ENCODE results near the gene SYNM.

SYNM gene

DNA sequence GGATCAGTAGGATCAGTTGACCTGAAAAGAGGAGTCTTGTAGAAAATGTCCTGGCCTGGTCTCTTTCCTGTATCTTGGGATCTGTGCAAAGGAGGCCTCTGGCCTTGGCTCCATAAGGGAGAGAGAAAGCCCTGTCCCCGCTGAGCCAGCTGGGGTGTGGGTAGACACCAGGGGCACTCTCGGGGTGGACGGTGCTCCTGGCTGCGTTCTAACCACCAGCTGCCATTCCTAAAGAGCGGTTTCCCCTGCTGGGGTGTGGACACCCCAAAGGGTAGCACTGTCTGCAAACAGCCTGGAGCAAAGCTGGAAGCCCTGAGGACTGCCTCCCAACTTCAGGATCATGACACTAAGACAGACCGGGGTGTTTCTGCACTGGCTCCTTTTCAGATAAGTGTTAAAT is 23.5 kb downstream of the SYNM start:
- no peak for DNase-seq (ENCODE audit: low read depth)
- Histone ChIP-seq H3K36me3 (ENCODE audit: control insufficient read depth, insufficient read depth, low read length, severe bottlenecking) (peaks cover 12% of the 10 kb centered on the region), H3K9me3 (ENCODE audit: control insufficient read depth, low read length) (no peaks in the 10 kb centered on the region), H3K9ac (ENCODE audit: low read length) (no peak overlapping the region), H3K4me1 (ENCODE audit: control insufficient read depth, insufficient read depth, low read length) (peaks cover 16% of the 10 kb centered on the region), H3K4me3 (ENCODE audit: low read length) (no peak overlapping the region), H3K27me3 (replicated peaks; ENCODE audit: control insufficient read depth, insufficient read depth, low read length) (no peaks in the 10 kb centered on the region)

DNA sequence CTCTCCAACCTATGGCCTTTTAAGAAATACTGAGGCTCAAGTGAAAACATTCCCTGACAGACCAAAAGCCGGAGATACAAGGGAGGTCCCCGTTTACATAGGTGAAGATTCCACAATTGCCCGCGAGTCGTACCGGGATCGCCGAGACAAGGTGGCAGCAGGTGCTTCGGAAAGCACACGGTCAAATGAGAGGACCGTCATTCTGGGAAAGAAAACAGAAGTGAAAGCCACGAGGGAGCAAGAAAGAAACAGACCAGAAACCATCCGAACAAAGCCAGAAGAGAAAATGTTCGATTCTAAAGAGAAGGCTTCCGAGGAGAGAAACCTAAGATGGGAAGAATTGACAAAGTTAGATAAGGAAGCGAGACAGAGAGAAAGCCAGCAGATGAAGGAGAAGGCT is 24.8 kb downstream of the SYNM start:
- DNase-seq (ENCODE audit: low read depth) = no peak
- Histone ChIP-seq H3K36me3 (ENCODE audit: control insufficient read depth, insufficient read depth, low read length, severe bottlenecking) (peaks cover 12% of the 10 kb centered on the region), H3K4me1 (ENCODE audit: control insufficient read depth, insufficient read depth, low read length) (peaks cover 6% of the 10 kb centered on the region), H3K9me3 (ENCODE audit: control insufficient read depth, low read length) (no peaks in the 10 kb centered on the region), H3K4me3 (ENCODE audit: low read length) (no peak overlapping the region), H3K9ac (ENCODE audit: low read length) (no peak overlapping the region), H3K27me3 (replicated peaks; ENCODE audit: control insufficient read depth, insufficient read depth, low read length) (no peaks in the 10 kb centered on the region)

DNA sequence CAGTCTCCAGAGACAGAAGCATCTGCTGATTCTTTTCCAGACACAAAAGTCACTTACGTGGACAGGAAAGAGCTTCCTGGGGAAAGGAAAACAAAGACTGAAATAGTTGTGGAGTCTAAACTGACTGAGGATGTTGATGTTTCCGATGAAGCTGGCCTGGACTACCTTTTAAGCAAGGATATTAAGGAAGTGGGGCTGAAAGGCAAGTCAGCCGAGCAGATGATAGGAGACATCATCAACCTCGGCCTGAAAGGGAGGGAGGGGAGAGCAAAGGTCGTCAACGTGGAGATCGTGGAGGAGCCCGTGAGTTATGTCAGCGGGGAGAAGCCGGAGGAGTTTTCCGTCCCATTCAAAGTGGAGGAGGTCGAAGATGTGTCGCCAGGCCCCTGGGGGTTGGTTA is 25.4 kb downstream of the SYNM start:
- no peak overlapping the region for H3K4me3 ChIP-seq (ENCODE audit: low read length)
- no peak for DNase-seq (ENCODE audit: low read depth)
- H3K9me3 ChIP-seq (ENCODE audit: control insufficient read depth, low read length) = no peaks in the 10 kb centered on the region
- H3K36me3 ChIP-seq (ENCODE audit: control insufficient read depth, insufficient read depth, low read length, severe bottlenecking) = peaks cover 12% of the 10 kb centered on the region
- H3K9ac ChIP-seq (ENCODE audit: low read length) = no peak overlapping the region
- no peaks in the 10 kb centered on the region for H3K27me3 ChIP-seq (replicated peaks; ENCODE audit: control insufficient read depth, insufficient read depth, low read length)
- H3K4me1 ChIP-seq (ENCODE audit: control insufficient read depth, insufficient read depth, low read length) = peaks cover 4% of the 10 kb centered on the region

DNA sequence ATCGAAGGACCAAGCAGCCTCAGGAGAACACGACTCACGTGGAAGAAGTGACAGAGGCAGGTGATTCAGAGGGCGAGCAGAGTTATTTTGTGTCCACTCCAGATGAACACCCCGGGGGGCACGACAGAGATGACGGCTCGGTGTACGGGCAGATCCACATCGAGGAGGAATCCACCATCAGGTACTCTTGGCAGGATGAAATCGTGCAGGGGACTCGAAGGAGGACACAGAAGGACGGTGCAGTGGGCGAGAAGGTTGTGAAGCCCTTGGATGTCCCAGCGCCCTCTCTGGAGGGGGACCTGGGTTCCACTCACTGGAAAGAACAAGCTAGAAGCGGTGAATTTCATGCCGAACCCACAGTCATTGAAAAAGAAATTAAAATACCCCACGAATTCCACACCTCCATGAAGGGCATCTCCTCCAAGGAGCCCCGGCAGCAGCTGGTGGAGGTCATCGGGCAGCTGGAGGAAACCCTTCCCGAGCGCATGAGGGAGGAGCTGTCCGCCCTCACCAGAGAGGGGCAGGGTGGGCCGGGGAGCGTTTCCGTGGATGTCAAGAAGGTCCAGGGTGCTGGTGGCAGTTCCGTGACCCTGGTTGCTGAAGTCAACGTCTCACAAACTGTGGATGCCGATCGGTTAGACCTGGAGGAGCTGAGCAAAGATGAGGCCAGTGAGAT is 26.0 kb downstream of the SYNM start:
- Histone ChIP-seq H3K9me3 (ENCODE audit: control insufficient read depth, low read length) (no peaks in the 10 kb centered on the region), H3K9ac (ENCODE audit: low read length) (no peak overlapping the region), H3K4me1 (ENCODE audit: control insufficient read depth, insufficient read depth, low read length) (peaks cover 4% of the 10 kb centered on the region), H3K36me3 (ENCODE audit: control insufficient read depth, insufficient read depth, low read length, severe bottlenecking) (peaks cover 12% of the 10 kb centered on the region), H3K27me3 (replicated peaks; ENCODE audit: control insufficient read depth, insufficient read depth, low read length) (no peaks in the 10 kb centered on the region), H3K4me3 (ENCODE audit: low read length) (no peak overlapping the region)
- no peak for DNase-seq (ENCODE audit: low read depth)

DNA sequence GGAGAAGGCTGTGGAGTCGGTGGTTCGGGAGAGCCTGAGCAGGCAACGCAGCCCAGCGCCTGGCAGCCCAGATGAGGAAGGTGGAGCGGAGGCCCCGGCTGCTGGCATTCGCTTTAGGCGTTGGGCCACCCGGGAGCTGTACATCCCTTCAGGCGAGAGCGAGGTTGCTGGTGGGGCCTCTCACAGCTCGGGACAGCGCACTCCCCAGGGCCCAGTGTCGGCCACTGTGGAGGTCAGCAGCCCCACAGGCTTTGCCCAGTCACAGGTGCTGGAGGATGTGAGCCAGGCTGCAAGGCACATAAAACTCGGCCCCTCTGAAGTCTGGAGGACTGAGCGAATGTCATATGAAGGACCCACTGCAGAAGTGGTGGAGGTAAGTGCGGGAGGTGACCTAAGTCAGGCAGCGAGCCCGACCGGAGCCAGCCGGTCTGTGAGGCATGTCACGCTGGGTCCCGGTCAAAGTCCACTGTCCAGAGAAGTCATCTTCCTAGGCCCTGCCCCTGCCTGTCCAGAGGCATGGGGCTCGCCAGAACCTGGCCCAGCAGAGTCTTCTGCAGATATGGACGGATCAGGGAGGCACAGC is 26.7 kb downstream of the SYNM start:
- Histone ChIP-seq H3K4me1 (ENCODE audit: control insufficient read depth, insufficient read depth, low read length) (peaks cover 4% of the 10 kb centered on the region), H3K9me3 (ENCODE audit: control insufficient read depth, low read length) (no peaks in the 10 kb centered on the region), H3K4me3 (ENCODE audit: low read length) (no peak overlapping the region), H3K9ac (ENCODE audit: low read length) (no peak overlapping the region), H3K36me3 (ENCODE audit: control insufficient read depth, insufficient read depth, low read length, severe bottlenecking) (peaks cover 13% of the 10 kb centered on the region), H3K27me3 (replicated peaks; ENCODE audit: control insufficient read depth, insufficient read depth, low read length) (no peaks in the 10 kb centered on the region)
- no peak for DNase-seq (ENCODE audit: low read depth)

DNA sequence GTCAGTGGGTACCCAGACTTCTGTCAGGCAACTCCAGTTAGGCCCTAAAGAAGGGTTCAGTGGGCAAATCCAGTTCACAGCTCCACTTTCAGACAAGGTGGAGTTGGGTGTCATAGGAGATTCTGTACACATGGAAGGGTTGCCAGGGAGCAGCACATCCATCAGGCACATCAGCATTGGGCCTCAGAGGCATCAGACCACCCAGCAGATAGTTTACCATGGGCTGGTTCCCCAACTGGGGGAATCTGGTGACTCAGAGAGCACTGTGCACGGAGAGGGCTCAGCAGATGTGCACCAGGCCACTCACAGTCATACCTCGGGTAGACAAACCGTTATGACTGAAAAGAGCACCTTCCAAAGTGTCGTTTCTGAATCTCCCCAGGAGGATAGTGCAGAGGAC is 27.2 kb downstream of the SYNM start:
- no peaks in the 10 kb centered on the region for H3K27me3 ChIP-seq (replicated peaks; ENCODE audit: control insufficient read depth, insufficient read depth, low read length)
- H3K4me1 ChIP-seq (ENCODE audit: control insufficient read depth, insufficient read depth, low read length) = peaks cover 4% of the 10 kb centered on the region
- no peak overlapping the region for H3K4me3 ChIP-seq (ENCODE audit: low read length)
- no peaks in the 10 kb centered on the region for H3K9me3 ChIP-seq (ENCODE audit: control insufficient read depth, low read length)
- no peak for DNase-seq (ENCODE audit: low read depth)
- no peak overlapping the region for H3K9ac ChIP-seq (ENCODE audit: low read length)
- H3K36me3 ChIP-seq (ENCODE audit: control insufficient read depth, insufficient read depth, low read length, severe bottlenecking) = peaks cover 19% of the 10 kb centered on the region

DNA sequence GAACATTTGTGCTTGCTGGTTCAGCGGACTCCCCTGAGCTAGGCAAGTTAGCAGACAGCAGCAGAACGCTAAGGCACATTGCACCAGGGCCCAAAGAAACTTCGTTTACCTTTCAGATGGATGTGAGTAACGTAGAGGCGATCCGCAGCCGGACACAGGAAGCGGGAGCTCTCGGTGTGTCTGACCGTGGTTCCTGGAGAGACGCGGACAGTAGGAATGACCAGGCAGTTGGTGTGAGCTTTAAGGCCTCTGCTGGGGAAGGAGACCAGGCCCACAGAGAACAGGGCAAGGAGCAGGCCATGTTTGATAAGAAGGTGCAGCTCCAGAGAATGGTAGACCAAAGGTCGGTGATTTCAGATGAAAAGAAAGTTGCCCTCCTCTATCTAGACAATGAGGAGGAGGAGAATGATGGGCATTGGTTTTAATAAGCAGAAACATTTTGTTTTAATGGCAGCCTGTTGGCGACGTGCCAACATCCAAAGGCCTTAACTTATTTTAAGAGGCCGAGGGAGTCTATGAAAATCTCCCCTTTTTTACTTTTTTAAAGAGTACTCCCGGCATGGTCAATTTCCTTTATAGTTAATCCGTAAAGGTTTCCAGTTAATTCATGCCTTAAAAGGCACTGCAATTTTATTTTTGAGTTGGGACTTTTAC is 27.9 kb downstream of the SYNM start:
- Histone ChIP-seq H3K36me3 (ENCODE audit: control insufficient read depth, insufficient read depth, low read length, severe bottlenecking) (peaks cover 25% of the 10 kb centered on the region), H3K4me3 (ENCODE audit: low read length) (no peak overlapping the region)
- DNase-seq (ENCODE audit: low read depth) = no peak

DNA sequence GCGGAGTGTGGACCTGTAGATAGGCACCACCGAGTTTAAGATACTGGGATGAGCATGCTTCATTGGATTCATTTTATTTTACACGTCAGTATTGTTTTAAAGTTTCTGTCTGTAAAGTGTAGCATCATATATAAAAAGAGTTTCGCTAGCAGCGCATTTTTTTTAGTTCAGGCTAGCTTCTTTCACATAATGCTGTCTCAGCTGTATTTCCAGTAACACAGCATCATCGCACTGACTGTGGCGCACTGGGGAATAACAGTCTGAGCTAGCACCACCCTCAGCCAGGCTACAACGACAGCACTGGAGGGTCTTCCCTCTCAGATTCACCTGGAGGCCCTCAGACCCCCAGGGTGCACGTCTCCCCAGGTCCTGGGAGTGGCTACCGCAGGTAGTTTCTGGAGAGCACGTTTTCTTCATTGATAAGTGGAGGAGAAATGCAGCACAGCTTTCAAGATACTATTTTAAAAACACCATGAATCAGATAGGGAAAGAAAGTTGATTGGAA is 29.5 kb downstream of the SYNM start:
- H3K9ac ChIP-seq (ENCODE audit: low read length) = no peak overlapping the region
- H3K4me3 ChIP-seq (ENCODE audit: low read length) = no peak overlapping the region
- no peak for DNase-seq (ENCODE audit: low read depth)
- H3K4me1 ChIP-seq (ENCODE audit: control insufficient read depth, insufficient read depth, low read length) = peaks cover 6% of the 10 kb centered on the region
- no peaks in the 10 kb centered on the region for H3K27me3 ChIP-seq (replicated peaks; ENCODE audit: control insufficient read depth, insufficient read depth, low read length)
- H3K9me3 ChIP-seq (ENCODE audit: control insufficient read depth, low read length) = no peaks in the 10 kb centered on the region
- peaks cover 27% of the 10 kb centered on the region for H3K36me3 ChIP-seq (ENCODE audit: control insufficient read depth, insufficient read depth, low read length, severe bottlenecking)

More for the DNA sequence above, 27.9 kb downstream of the SYNM start:
- Histone ChIP-seq H3K27me3 (replicated peaks; ENCODE audit: control insufficient read depth, insufficient read depth, low read length) (no peaks in the 10 kb centered on the region), H3K9me3 (ENCODE audit: control insufficient read depth, low read length) (no peaks in the 10 kb centered on the region), H3K4me1 (ENCODE audit: control insufficient read depth, insufficient read depth, low read length) (peaks cover 4% of the 10 kb centered on the region), H3K9ac (ENCODE audit: low read length) (no peak overlapping the region)

DNA sequence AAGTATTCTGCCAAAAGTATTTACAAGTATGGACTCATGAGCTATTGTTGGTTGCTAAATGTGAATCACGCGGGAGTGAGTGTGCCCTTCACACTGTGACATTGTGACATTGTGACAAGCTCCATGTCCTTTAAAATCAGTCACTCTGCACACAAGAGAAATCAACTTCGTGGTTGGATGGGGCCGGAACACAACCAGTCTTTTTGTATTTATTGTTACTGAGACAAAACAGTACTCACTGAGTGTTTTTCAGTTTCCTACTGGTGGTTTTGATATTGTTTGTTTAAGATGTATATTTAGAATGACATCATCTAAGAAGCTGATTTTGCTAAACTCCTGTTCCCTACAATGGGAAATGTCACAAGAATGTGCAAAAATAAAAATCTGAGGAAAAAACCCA is 30.3 kb downstream of the SYNM start:
- H3K36me3 ChIP-seq (ENCODE audit: control insufficient read depth, insufficient read depth, low read length, severe bottlenecking) = peaks cover 20% of the 10 kb centered on the region

DNA sequence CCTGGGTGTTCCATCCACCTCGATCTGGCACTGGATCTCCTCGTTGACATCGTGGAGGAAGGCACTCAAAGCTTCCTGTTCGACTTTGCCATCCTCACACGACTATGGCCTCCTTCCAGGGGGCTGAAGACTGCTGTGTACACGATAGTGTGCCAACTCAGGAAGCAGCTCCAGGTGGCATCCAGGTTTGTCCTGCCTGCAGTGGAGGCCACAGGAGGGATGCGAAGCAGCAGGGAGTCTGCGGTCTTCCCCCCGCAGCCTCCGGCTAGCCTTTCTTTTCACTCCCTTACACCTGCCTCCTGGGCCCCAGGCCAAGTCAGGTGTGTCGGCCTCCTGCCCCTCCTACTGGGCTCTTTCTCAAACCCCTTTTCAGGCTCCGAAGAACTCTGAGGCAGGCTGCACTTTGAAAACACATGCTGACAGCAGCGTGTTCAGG is 32.2 kb downstream of the SYNM start:
- peaks cover 15% of the 10 kb centered on the region for H3K36me3 ChIP-seq (ENCODE audit: control insufficient read depth, insufficient read depth, low read length, severe bottlenecking)
- DNase-seq (ENCODE audit: low read depth) = no peak

More for the DNA sequence above, 30.3 kb downstream of the SYNM start:
- Histone ChIP-seq H3K4me1 (ENCODE audit: control insufficient read depth, insufficient read depth, low read length) (peaks cover 13% of the 10 kb centered on the region), H3K9ac (ENCODE audit: low read length) (no peak overlapping the region), H3K9me3 (ENCODE audit: control insufficient read depth, low read length) (no peaks in the 10 kb centered on the region), H3K4me3 (ENCODE audit: low read length) (no peak overlapping the region), H3K27me3 (replicated peaks; ENCODE audit: control insufficient read depth, insufficient read depth, low read length) (no peaks in the 10 kb centered on the region)
- DNase-seq (ENCODE audit: low read depth) = peak; percentile 38

DNA sequence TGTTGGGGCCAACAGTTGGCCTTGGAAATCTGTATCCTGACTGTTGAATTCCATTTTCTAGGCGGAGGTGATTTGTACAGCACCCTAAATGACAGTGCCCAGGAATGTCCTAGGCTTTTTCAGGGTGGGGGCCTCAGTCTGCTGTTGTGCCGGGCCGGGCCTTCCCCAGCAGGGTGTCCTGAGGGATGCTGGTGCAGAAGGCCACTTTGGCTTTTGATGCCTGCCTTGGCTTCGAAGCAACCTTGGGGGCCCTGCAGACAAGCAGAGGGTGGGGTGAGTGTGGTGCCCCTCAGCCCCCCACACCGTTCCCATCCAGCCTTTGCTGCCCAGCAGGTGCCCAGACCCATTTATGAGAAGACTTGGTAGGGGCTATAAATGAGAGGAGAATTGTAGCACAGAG is 33.0 kb downstream of the SYNM start:
- DNase-seq (ENCODE audit: low read depth) = no peak
- Histone ChIP-seq H3K4me1 (ENCODE audit: control insufficient read depth, insufficient read depth, low read length) (peaks cover 15% of the 10 kb centered on the region), H3K27me3 (replicated peaks; ENCODE audit: control insufficient read depth, insufficient read depth, low read length) (no peaks in the 10 kb centered on the region), H3K4me3 (ENCODE audit: low read length) (no peak overlapping the region), H3K9me3 (ENCODE audit: control insufficient read depth, low read length) (no peaks in the 10 kb centered on the region), H3K9ac (ENCODE audit: low read length) (no peak overlapping the region), H3K36me3 (ENCODE audit: control insufficient read depth, insufficient read depth, low read length, severe bottlenecking) (peaks cover 15% of the 10 kb centered on the region)

More for the DNA sequence above, 32.2 kb downstream of the SYNM start:
- Histone ChIP-seq H3K9me3 (ENCODE audit: control insufficient read depth, low read length) (no peaks in the 10 kb centered on the region), H3K9ac (ENCODE audit: low read length) (no peak overlapping the region), H3K4me3 (ENCODE audit: low read length) (no peak overlapping the region), H3K27me3 (replicated peaks; ENCODE audit: control insufficient read depth, insufficient read depth, low read length) (no peaks in the 10 kb centered on the region), H3K4me1 (ENCODE audit: control insufficient read depth, insufficient read depth, low read length) (peaks cover 13% of the 10 kb centered on the region)
